ENCODE measurements around the gene CERCAM. TPM values are rescaled to one million over a fixed set of nuclear protein-coding genes. Genes with fewer than 3 reads are reported as not detected.

The CERCAM gene
- total RNA-seq, 1 experiment from 2014 or later: 15.5 TPM

- no peak overlapping the region for H3K4me3 ChIP-seq (ENCODE audit: insufficient read depth, low read depth, low read length)
- H3K36me3 ChIP-seq (replicated peaks; ENCODE audit: control insufficient read depth, insufficient read depth, low read length): peaks cover 3% of the 10 kb centered on the region
- peak; percentile 72 for DNase-seq
- peaks cover 66% of the 10 kb centered on the region for H3K27me3 ChIP-seq (ENCODE audit: control insufficient read depth, insufficient read depth, low read length)
Observed at GRCh38 chr9:128389395-128390149, 31.1 kb upstream of the CERCAM start.

- Histone ChIP-seq H3K27me3 (ENCODE audit: control insufficient read depth, insufficient read depth, low read length) (peaks cover 67% of the 10 kb centered on the region), H3K4me3 (ENCODE audit: insufficient read depth, low read depth, low read length) (no peak overlapping the region)
Observed at GRCh38 chr9:128390150-128390812, 30.4 kb upstream of the CERCAM start.

GRCh38 chr9:128390813-128391711, 29.6 kb upstream of the CERCAM start:
- DNase-seq: peak; percentile 47
- Histone ChIP-seq H3K4me3 (ENCODE audit: insufficient read depth, low read depth, low read length) (no peak overlapping the region), H3K36me3 (replicated peaks; ENCODE audit: control insufficient read depth, insufficient read depth, low read length) (peaks cover 3% of the 10 kb centered on the region), H3K27me3 (ENCODE audit: control insufficient read depth, insufficient read depth, low read length) (peaks cover 72% of the 10 kb centered on the region)

More at GRCh38 chr9:128390150-128390812, 30.4 kb upstream of the CERCAM start:
- peaks cover 3% of the 10 kb centered on the region for H3K36me3 ChIP-seq (replicated peaks; ENCODE audit: control insufficient read depth, insufficient read depth, low read length)
- peak; percentile 65 for DNase-seq

GRCh38 chr9:128391956-128392301, 28.7 kb upstream of the CERCAM start:
- H3K4me3 ChIP-seq (ENCODE audit: insufficient read depth, low read depth, low read length): peak overlapping the region; percentile 53; the same call in 1 of the 2 replicates
- DNase-seq: no peak
- H3K36me3 ChIP-seq (replicated peaks; ENCODE audit: control insufficient read depth, insufficient read depth, low read length): peaks cover 3% of the 10 kb centered on the region
- peaks cover 79% of the 10 kb centered on the region for H3K27me3 ChIP-seq (ENCODE audit: control insufficient read depth, insufficient read depth, low read length)

GRCh38 chr9:128392302-128393144, 28.1 kb upstream of the CERCAM start:
- peak; percentile 86 for DNase-seq
- Histone ChIP-seq H3K27me3 (ENCODE audit: control insufficient read depth, insufficient read depth, low read length) (peaks cover 85% of the 10 kb centered on the region), H3K36me3 (replicated peaks; ENCODE audit: control insufficient read depth, insufficient read depth, low read length) (peaks cover 3% of the 10 kb centered on the region), H3K4me3 (ENCODE audit: insufficient read depth, low read depth, low read length) (peak overlapping the region; percentile 53)

DNA sequence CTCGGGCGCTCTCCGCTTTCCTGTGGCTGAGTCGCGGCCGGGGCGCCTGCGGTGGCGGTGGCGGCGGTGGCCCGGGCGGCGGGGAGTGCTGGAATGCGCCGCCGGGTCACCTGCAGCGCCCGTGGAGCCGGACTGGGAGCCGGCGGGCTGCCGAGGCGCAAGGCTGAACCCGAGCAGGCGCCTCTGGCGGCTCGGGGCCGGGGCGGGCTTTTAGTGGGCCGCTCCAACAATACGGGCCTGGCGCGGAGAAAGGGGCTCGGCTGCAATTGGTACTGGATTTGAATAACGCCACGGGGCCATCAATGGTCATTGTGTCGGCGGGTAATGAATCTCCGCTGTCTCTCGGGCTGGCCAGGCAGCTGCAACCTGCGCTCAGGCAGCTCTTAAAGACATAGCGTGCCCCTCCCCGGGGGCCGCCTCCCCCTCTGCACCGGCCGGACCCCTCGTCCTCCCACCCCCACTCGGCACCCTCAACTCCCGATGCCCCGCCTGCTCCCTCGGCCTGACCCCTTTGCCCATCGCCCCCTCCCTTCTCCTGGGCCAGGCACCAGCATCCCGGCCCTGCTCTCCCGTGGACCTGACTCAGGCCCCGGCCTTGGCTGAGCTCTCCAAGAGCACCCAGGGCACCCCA, 27.4 kb upstream of the CERCAM start:
- H3K27me3 ChIP-seq (ENCODE audit: control insufficient read depth, insufficient read depth, low read length): peaks cover 92% of the 10 kb centered on the region
- peak overlapping the region; percentile 53 for H3K4me3 ChIP-seq (ENCODE audit: insufficient read depth, low read depth, low read length)
- H3K36me3 ChIP-seq (replicated peaks; ENCODE audit: control insufficient read depth, insufficient read depth, low read length): peaks cover 2% of the 10 kb centered on the region
- DNase-seq: peak; percentile 93

GRCh38 chr9:128393970-128394369, 26.7 kb upstream of the CERCAM start:
- Histone ChIP-seq H3K36me3 (replicated peaks; ENCODE audit: control insufficient read depth, insufficient read depth, low read length) (no peaks in the 10 kb centered on the region; the same call in 1 of the 2 replicates), H3K4me3 (ENCODE audit: insufficient read depth, low read depth, low read length) (no peak overlapping the region), H3K27me3 (ENCODE audit: control insufficient read depth, insufficient read depth, low read length) (peaks cover 92% of the 10 kb centered on the region)
- peak; percentile 73 for DNase-seq

DNA sequence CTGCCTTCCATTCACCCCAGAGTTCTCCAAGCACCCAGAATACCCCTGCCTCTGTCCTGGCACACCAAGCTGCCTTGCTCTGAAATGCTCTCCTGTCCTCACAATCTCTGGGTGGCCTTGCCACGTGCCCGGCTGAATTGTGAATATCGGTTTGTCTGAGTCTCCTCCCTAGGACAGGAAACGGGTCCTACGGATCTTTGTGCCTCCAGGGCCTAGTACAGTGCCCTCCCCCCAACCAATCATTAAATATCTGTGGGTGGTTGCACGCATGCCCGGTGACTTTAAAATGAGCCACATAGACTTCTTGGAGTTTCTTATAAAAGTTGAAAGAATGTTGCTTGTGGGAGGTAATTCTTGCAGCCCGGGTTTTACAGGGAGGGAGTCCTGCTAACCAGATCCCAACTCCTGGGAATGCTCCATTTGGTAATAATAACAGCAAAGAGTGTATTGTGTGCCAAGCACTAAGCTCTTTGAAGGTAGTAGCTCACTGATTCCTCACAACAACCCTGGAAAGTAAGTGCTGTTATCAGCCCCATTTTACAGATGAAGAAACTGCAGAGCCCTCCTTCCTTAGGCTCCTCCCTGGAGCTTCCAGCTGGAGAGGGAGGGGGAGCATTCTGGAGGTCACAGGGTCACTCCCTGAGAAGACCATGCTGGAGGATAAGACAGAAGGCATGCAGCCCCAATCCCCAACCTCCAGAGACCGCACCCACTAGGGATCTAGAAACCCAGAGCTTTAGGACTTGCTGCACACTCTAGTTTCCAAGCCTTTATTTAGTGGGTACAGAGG, 26.1 kb upstream of the CERCAM start:
- Histone ChIP-seq H3K4me3 (ENCODE audit: insufficient read depth, low read depth, low read length) (no peak overlapping the region), H3K36me3 (replicated peaks; ENCODE audit: control insufficient read depth, insufficient read depth, low read length) (no peaks in the 10 kb centered on the region), H3K27me3 (ENCODE audit: control insufficient read depth, insufficient read depth, low read length) (peaks cover 95% of the 10 kb centered on the region)
- DNase-seq: peak; percentile 61

GRCh38 chr9:128396970-128397613, 23.6 kb upstream of the CERCAM start:
- no peaks in the 10 kb centered on the region for H3K36me3 ChIP-seq (replicated peaks; ENCODE audit: control insufficient read depth, insufficient read depth, low read length)
- no peak overlapping the region for H3K4me3 ChIP-seq (ENCODE audit: insufficient read depth, low read depth, low read length)
- peak; percentile 89 for DNase-seq
- peaks cover 84% of the 10 kb centered on the region for H3K27me3 ChIP-seq (ENCODE audit: control insufficient read depth, insufficient read depth, low read length)

GRCh38 chr9:128397831-128398230, 22.8 kb upstream of the CERCAM start:
- H3K4me3 ChIP-seq (ENCODE audit: insufficient read depth, low read depth, low read length): no peak overlapping the region
- H3K27me3 ChIP-seq (ENCODE audit: control insufficient read depth, insufficient read depth, low read length): peaks cover 79% of the 10 kb centered on the region
- no peaks in the 10 kb centered on the region for H3K36me3 ChIP-seq (replicated peaks; ENCODE audit: control insufficient read depth, insufficient read depth, low read length)
- no peak for DNase-seq

- no peak for DNase-seq
- H3K27me3 ChIP-seq (ENCODE audit: control insufficient read depth, insufficient read depth, low read length): peaks cover 70% of the 10 kb centered on the region
- no peak overlapping the region for H3K4me3 ChIP-seq (ENCODE audit: insufficient read depth, low read depth, low read length)
- H3K36me3 ChIP-seq (replicated peaks; ENCODE audit: control insufficient read depth, insufficient read depth, low read length): no peaks in the 10 kb centered on the region
Observed at GRCh38 chr9:128399861-128400260, 20.8 kb upstream of the CERCAM start.

- no peak overlapping the region for H3K4me3 ChIP-seq (ENCODE audit: insufficient read depth, low read depth, low read length)
- H3K27me3 ChIP-seq (ENCODE audit: control insufficient read depth, insufficient read depth, low read length): peaks cover 60% of the 10 kb centered on the region
- DNase-seq: peak; percentile 45
- H3K36me3 ChIP-seq (replicated peaks; ENCODE audit: control insufficient read depth, insufficient read depth, low read length): no peaks in the 10 kb centered on the region
Observed at GRCh38 chr9:128404560-128404959, 16.1 kb upstream of the CERCAM start.

Data from H7 (cell line).